ENCODE measurements around the gene ACVR1B.

DNA sequence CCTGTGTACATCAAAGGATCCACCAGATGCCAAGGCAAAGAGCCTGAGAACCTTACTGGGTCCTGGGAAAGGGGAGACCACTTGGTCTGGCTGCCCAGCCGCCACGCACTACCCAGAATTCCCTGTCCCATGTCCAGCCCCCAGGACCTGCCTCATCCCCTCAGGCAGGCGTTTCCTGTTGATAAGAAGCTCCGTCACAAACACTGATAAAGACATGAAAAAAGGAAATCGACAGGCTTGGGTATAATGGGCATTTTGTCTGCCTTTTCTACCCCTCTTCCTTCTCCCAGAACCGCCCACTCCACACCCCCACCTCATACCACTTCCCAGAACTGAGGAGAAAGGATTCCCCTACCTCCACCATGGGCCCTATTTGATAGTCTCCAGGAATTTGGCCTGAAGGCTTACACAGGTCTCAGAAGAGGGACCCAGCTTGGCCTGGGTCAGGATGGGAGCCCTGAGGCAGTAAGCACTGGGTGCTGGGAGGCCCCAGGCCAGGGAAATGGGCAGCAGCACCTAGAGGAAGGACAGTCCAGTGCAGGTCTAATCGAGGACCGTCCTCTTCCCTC, 25.4 kb upstream of the ACVR1B start:
- TF ChIP-seq, protein P1, sequence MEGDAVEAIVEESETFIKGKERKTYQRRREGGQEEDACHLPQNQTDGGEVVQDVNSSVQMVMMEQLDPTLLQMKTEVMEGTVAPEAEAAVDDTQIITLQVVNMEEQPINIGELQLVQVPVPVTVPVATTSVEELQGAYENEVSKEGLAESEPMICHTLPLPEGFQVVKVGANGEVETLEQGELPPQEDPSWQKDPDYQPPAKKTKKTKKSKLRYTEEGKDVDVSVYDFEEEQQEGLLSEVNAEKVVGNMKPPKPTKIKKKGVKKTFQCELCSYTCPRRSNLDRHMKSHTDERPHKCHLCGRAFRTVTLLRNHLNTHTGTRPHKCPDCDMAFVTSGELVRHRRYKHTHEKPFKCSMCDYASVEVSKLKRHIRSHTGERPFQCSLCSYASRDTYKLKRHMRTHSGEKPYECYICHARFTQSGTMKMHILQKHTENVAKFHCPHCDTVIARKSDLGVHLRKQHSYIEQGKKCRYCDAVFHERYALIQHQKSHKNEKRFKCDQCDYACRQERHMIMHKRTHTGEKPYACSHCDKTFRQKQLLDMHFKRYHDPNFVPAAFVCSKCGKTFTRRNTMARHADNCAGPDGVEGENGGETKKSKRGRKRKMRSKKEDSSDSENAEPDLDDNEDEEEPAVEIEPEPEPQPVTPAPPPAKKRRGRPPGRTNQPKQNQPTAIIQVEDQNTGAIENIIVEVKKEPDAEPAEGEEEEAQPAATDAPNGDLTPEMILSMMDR (IDR thresholded peaks at IDR 0.05; ENCODE audit: low read depth, low read length), result no peak
- TF ChIP-seq POLR2A (IDR thresholded peaks at IDR 0.05; ENCODE audit: extremely low read depth, insufficient read length), result no peak
- TF ChIP-seq, protein P2, sequence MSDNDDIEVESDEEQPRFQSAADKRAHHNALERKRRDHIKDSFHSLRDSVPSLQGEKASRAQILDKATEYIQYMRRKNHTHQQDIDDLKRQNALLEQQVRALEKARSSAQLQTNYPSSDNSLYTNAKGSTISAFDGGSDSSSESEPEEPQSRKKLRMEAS (IDR thresholded peaks at IDR 0.05; ENCODE audit: low read depth, low read length), result no peak
- no peak for TF ChIP-seq MYC (IDR thresholded peaks at IDR 0.05; ENCODE audit: low read depth, low read length)
